ENCODE results near the gene ATG7.
"Not testable (repeated sequence)": the region's sequence is repeated elsewhere in the genome, so short reads cannot be mapped to it uniquely, and the experiment has no call there.

The ATG7 gene

DNA sequence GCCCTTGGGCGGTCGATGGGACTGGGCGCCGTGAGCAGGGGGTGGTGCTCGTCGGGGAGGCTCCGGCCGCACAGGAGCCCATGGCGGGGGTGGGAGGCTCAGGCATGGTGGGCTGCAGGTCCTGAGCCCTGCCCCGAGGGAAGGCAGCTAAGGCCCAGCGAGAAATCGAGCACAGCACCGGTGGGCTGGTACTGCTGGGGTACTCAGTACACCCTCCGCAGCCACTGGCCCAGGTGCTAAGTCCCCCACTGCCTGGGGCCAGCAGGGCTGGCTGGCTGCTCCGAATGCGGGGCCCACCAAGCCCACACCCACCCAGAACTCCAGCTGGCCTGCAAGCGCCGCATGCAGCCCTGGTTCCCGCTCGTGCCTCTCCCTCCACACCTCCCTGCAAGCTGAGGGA is 239.4 kb downstream of the ATG7 start:
- DNase-seq, result not testable (repeated sequence)

DNA sequence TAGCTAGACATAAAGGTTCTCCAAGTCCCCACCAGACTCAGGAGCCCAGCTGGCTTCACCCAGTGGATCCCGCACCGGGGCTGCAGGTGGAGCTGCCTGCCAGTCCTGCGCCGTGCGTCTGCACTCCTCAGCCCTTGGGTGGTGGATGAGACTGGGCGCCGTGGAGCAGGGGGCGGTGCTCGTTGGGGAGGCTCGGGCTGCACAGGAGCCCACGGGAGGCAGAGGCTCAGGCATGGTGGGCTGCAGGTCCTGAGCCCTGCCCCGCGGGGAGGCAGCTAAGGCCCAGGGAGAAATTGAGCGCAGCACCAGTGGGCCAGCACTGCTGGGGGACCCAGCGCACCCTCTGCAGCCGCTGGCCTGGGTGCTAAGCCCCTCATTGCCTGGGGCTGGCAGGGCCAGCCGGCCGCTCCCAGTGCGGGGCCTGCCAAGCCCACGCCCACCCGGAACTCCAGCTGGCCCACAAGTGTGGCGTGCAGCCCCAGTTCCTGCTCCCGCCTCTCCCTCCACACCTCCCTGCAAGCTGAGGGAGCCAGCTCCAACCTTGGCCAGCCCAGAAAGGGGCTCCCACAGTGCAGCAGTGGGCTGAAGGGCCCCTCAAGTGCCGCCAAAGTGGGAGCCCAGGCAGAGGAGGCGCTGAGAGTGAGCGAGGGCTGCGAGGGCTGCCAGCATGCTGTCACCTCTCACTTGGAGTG is 241.1 kb downstream of the ATG7 start:
- not testable (repeated sequence) for DNase-seq

DNA sequence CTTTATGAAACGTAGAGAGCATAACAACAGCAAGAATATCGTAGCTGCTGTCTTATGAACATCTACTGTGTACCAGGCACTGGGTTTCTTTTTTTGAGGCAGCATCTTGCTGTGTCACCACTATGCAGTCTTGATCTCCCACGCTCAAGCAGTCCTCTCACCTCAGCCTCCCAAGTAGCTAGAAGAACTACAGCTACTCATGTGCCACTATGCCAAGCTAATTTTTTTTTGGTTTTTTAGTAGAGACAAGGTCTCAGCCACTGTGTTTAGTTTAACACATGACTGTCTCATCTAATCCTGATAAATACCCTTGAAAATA is 241.6 kb downstream of the ATG7 start:
- DNase-seq, result no peak

DNA sequence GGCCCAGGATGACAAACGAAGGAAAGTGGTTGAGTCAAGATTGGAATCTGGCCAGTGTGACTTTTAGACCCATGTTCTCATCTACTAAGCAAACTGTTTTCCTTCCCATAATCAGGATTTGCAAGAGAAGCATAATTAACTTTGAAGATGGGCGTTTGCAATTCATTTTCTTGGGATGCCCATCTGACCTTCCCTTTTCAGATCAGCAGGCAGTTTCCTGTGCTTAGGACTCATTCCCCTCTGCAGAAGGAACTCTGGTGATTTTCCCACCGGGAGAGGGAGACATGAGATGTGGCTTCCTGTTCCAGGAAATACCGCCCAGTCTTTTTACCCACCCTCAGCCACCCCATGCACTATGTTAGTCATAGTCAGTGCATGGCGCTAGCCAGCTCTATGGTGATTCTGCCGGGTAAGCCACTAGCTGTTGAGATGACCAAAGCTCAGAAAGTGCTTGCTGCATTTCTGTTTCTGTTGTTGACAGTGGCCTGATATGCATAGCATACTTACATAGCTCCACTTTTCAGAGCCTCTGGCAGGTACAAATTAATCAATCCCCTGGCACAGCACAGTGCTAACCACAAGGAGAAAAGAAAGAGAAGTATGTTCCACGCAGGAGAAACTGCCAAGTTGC is 242.1 kb downstream of the ATG7 start:
- DNase-seq, result no peak

DNA sequence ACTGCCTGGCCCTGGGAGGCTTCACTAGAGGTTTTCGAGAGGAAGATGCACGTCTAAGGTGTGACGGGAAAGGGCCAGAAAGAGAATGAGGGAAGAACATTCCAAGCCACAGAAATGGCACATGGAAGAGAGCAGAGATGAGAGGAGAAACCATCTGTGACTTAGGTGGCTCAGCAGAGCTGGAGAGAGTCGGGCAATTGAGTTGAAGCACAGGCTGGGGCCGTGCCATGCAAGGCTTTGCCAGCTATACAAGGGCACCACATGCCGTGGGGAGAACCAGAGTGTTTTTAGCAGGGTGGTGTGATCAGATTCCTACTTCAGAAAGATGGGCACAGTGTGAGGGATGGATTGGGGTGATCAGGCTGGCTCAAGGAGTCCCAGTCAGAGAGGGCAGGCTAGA is 245.4 kb downstream of the ATG7 start:
- DNase-seq, result no peak

DNA sequence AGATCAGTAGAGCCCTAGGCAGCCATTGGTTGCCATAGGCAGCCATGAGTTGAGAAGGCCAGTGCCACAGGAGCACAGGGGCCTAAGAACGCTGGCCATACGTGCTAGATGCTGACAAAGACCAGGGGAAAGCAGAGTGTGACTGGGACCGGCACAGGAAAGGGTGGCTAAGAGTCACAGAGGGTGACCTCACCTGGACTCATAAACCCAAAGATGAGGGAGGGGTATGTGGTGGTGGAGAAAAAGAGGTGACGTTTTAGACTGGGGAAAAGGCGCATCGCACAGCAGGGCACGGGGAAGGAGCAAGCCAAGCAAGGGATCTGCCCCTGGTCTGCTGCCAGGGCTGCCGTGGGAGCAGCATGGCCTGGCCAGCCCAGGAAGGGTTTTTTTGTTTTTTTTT is 249.0 kb downstream of the ATG7 start:
- DNase-seq, result no peak

DNA sequence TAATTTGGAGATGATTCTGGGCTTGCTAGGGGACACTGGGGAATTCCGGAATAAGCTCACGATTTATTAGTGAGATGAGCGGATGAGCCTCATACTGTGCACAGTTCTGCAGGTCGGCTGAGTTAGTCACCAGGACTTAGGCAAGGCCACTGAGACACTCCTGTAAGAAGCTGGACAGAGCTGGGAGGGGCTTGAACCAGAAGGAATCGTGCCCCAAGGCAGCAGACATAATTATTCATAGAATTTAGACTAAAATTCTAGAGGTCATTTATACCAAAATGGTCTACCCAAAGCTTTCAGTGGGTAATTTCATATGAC is 250.2 kb downstream of the ATG7 start:
- no peak for DNase-seq

DNA sequence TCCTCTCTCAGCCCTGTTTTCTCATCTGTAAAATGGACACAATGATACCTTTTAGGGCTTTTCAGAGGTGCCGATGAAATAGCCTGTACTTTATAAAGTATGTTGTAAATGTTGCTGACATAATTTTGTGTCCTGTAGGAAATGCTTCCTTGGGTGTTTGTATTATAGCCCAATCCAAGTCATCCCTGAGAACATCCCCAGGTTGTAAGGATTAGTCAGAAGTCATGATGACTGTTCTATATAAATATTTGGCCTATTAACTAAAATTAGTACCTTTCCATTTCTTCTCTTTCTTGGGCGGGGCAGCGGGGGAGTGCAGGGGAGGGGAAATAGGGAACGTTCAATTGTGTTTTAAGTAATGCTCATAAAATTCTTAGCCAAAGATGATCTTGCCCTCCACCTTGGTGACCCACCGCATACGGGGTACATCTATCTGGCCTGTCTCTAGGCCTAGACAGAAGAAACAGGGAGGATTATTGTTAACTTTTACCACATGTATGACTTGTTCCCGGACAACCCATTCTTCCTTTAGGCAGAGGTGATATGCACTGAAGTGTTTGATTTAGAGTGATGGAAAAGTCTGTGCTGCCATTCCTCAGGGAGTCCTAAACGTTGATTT is 250.9 kb downstream of the ATG7 start:
- no peak for DNase-seq

DNA sequence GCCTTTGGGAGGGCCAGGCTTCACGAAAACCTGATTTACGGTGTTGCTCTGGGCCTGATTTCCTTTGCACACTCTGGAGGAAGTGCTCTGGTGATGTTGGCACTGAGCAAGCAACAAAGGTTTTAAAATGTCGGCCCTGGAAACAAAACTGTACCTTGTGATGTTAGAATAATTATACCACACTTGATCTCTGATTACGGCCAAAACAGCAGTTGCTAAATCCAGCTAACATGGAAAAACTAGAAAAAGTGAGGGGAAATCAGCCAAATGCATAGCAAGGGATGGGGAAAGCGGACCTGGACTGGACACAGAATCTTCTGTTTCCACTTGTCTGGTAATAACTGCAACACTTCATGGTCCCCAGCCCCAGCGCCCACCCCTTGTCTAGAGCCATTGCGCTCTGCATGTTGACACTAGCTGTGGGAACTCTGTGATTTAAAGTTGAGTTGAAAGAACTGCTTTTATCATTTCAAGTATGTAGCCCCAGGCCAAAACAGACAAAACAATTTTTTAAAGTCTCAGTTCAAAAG is 251.4 kb downstream of the ATG7 start:
- no peak for DNase-seq

DNA sequence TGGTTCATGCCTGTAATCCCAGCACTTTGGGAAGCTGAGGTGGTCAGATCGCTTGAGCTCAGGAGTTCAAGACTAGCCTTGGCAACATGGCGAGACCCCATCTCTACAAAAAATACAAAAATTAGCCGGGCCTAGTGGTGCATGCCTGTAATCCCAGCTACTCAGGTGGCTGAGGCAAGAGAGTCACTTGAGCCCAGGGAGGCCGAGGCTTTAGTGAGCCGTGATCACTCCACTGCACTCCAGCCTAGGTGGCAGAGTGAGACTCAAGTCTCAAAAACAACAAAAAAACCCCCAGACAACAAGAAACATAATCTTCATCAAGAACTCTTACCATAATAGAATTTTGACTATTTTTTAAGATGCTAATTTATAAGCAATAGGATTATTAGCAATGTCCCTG is 253.9 kb downstream of the ATG7 start:
- not testable (repeated sequence) for DNase-seq

DNA sequence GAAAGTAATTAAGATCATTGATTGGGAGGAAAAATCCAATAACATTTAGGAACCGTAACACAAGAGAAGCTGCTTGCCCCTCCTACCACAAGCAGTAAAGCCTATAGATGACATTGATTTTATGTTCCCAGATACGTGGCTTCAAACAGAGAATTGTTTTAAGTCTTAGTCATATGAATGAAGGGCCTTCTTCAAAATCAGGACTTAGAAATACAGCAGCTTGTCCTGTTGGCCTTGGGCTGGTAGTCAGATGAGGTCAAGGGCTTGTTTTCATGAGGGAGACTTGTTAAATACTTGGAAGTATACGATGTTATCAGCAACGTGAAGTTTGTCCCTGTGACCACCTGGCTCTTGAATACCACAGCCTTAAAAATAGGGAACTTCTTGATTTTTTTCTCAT is 257.1 kb downstream of the ATG7 start:
- no peak for DNase-seq

DNA sequence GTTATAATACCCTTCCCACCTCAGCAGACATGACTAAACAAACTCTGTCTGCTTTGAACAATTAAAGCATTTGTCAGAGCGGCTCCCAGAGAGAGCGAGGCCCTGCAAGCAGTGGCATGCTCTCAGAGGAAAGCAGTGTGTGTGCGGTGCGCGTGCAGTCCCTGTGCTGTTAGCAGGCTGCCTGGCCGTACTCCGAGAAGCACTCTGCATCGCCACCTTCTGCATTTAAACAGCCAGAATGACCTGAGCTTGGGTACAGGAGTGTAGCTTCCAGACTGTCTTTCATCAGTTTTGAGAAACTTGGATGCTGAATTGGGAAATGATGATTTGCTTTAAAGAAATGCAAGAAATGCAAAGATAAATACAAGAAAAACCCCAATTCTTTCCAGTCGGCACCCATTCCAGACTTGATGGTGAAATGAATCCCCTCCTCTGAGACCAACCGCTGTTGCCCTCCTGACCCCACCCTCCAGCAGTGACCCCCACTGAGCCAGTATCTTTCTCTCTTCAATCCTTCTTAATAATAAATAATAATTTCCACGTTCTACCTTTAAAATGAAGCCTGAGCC is 258.0 kb downstream of the ATG7 start:
- peak; percentile 50 for DNase-seq

DNA sequence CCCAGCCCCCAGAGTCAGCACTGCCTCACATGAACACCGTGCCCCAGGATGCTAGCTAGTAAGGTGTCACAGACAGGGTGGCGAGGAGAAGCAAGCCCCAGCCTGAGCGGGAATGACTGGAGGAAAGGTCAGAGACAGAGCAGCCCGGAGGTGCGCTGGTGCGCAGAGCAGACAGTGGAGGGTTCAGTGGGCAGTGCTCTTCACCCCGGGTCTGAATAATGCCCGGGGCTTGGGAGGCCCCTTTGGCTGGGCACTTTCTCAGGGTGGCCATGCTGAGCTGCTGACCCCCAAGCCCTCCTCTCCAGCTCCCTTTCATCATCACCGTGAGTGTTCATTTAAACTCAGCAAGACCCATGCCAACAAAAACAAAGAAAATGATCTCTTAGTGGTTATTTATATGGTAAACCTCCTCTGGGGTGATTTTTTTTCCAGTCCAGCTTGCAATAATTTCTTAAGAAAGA is 260.8 kb downstream of the ATG7 start:
- DNase-seq, result no peak

DNA sequence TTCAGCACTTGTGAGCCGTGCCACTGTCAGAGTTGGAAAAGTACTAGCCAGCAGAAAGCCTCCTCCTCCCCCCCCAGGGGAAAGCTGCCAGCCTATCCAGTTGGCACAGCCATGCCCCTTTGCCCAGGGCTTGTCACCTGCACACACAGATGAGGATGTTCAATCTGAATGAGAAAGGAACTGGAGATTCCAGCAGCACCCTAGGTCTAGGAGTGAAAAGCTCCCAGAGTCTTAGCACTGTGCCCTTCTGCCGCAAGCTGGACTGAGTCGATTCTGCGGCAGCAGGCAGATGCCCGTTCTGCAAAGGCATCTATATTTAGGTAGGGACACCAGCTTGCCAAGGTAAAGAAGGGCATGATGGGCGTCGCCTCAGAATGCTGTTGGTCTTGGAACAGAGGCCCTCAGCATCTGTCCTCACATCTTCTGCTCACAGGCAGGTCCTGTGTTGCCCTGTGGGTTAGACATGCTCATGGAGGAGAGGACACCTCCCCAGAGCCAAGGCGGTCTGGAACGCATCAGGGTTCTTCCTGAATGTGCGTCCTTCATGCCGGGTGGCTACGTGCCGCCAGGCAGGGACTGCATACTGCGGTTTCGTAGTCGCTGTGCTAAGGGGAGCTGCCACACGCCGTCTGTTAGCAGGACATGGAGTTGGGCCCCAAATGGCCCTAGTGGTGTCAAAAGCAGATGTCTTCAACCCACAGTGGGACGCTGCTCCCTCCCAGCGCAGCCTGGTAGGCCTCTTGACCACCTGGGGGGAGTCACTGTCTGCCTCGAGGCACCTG is 262.0 kb downstream of the ATG7 start:
- DNase-seq, result no peak

DNA sequence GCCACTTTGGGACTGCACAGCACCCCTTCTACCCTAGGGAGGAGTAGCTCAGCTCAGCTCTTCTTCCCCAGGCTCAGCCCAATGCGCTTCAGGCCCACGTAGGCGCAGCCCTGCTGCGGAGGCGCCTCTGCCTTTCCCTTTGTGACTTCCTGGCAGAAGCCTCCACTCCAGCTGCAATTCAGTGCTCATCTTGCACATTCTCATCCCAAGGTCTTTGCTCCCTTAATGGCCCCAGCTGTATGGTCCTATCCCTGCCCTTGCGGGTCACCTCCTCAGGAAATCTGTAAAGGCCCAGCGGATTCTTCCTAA is 262.6 kb downstream of the ATG7 start:
- DNase-seq, result no peak

DNA sequence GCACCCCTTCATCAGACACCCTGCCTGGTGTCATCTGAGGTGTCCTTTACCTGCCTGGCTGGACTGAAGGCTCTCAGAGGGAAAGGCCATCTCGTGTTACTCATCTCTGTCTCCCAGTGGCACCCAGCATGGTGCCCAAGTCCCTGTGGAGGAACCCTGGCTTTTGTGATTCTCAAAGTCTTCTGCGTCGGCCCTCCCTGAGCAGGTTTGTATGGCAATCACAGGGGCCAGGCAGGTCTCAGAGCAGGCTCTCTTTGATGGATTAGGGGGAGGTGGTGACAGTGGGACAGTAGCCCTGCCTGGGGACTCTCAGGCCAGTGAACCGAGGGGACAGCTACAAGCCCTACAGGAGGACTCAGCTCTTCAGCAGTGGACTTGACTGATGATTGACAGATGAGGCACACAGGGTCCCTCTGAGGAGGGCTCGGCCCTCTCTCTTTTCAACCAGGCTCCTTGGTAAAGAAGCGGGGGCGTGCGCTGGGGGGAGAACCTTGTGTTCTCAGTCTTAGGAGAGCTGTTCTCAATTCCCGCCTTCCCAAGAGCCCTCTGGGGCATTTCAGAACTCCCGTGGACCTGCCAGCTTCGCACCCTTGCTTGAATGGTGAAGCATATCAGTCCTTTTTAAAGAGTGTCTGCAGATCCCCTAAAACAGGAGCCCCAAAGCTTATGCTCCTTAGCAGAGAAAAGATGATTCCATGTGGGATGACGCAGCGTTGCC is 263.2 kb downstream of the ATG7 start:
- no peak for DNase-seq

DNA sequence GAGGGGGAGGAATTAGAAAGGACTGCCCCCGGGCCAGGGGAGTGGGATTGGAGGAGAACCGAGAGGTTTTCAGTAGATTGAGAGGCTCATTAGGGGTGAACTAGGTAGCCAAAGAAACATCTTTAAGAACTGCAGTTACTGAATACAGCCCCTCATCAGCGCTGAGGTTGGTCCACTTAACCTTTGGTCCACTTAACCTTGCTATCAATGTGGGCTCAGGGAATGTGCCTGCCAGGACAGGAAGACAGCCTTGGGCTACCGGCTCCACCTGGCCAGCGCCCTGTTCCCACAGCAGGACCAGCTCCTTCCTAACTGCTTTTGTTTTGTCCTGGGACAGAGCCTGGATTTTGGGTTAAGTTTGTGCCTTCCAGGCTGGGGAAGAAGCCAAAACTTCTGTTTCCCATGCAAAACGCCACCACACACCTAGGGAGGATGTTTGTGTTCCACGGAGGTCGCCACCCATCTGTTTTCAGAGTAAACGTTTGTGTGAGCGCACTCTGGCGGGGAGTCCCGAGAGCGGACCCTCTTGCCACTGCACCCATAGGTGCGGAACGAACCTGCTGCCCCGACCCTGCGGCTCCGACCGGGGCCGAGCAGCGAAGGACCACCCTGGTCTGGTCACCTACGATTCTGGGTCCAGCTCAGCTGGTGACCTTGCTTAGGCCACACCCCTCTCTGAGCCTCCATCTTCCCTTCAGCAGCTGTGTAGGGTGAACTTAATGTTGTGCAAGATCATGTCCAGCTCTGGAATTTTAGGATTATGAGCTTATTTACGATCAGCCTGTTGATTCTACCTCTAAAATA is 264.1 kb downstream of the ATG7 start:
- DNase-seq, result no peak

DNA sequence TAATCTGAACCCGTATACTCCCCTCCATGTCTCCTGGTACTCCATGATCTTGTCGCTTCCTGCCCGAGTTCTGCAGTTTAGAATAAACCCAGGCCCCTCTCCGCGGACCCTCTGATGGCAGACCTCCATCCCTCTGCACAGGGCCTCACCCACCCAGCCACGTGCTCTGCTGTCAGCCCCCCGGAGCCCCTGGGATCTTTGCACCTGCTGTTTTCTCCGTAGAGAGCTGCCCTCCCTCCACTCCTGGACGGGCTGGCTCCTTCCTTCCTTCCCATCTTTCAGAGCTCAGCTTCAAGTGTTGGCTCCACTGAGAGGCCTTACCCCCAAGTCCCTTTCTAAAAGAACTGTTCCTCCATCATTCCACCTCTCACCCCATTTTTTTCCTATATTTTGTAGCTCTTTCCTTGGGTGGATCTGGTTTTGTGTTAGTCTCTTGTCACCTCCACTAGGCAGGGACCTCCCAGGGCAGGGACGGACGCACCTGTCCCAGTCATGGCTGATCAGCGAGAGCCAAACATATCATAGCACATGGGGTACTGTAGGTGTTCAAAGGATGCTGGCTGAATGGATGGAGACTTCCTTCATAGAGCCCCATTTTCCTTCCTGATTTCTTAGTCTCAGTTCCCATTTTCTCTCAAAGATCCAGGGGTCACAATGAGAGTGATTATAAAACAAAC is 264.9 kb downstream of the ATG7 start:
- DNase-seq, result no peak

DNA sequence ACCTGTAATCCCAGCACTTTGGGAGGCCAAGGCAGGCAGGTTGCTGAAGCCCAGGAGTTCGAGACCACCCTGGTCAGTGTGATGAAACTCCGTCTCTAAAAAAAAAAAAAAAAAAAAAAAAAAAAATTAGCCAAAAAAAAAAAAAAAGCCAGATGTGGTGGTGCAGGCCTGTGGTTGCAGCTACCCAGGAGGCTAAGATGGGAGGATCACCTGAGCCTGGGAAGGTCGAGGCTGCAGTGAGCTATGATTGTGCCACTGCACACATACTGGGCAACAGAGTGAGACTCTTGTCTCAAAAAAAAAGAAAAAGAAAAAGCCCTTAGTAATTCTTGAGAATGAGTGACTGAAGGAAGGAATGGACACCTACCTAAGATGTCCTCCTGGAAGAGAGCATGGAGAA is 266.4 kb downstream of the ATG7 start:
- DNase-seq, result no peak

DNA sequence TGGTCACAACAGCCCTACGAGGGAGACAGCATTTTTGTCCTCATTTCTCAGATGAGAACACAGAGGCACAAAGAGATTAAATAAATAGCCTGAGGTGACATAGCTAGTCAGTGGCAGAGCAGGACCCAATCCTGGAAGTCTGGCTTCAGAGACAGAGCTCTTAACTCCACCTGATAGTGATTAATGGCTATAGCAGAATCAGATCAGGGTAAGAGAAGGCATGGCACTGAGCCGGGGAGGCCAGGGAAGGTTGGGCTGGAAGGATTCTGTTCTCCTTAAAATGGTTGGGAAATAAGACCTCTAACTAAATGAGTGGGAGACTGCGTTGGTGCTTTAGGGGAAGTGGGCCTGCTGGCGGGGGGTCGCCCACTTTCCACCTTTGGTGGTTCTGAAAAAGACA is 267.0 kb downstream of the ATG7 start:
- no peak for DNase-seq

DNA sequence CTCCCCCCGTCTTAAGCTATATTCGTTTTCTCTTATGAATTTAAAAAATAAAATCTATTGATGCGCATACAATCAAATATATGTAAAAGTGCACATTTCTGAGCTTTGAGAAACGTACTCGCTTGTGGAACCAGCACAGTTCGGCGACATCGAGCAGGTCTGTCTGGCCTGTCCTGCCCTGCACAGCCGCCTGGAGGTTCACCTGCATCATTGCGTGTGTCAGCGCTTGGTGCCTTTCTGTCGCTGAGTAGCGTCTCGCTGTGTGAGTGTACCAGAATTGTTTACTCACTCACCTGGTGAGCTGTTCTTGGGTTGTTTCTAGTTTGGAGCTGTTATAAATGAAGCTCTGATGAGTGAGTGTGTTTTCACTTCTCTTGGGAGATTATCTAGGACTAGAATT is 267.5 kb downstream of the ATG7 start:
- no peak for DNase-seq

All from DMS 273 treated with DMSO at 0.1 percent for 48 hours (cell line).